B cell (primary cell): ENCODE results near the gene CERK.

Experiments
- CTCF ChIP-seq: fragments of 200-600 bp; IDR thresholded peaks from one replicate; pipeline ENCODE4 v1.8.0; 2022; ENCODE audit warnings: antibody characterized with exemption, mild to moderate bottlenecking
- EZH2 ChIP-seq: IDR thresholded peaks from 2 replicates; pipeline ENCODE4 v1.6.1; 2012; ENCODE audit warnings: borderline replicate concordance, low read depth, mild to moderate bottlenecking, moderate library complexity, low read length; ENCODE audit not compliant: insufficient read depth, poor library complexity, severe bottlenecking

GRCh38 chr22:46753360-46753759, 15.3 kb upstream of the CERK start:
- TF ChIP-seq CTCF (no peak), EZH2 (no peak)
